OCI-LY7 (cell line): ENCODE results near the gene NEUROD2. TPM values are rescaled to one million over a fixed set of nuclear protein-coding genes. Genes with fewer than 3 reads are reported as not detected.

Experiments used
- BruUV-seq: library from RNA; stranded (reverse); fragments of 400-500 nt; replicated peaks from 2 replicates; lab custom pipeline; 2021; lab: Mats Ljungman, UMichigan
- CTCF ChIA-PET: fragments of 300-600 bp; sonication (Branson Sonifier 250); formaldehyde crosslinking; loops from one replicate; lab custom pipeline; 2022; ENCODE audit warnings: antibody characterized with exemption; ENCODE audit not compliant: unreplicated experiment; lab: Charles Lee
- POLR2A ChIA-PET: fragments of 300-600 bp; sonication (Branson Sonifier 250); formaldehyde crosslinking; loops from one replicate; lab custom pipeline; 2022; ENCODE audit warnings: antibody characterized with exemption; lab: Charles Lee
- DNase-seq: peaks from one replicate; pipeline ENCODE4 v3.0.0-alpha.2; 2015; ENCODE audit warnings: low spot score
- H2AFZ ChIP-seq: fragments of 200-600 bp; sonication (generic), shearing (Covaris generic); 2 replicates; pipeline ENCODE4 v1.6.1; 2014; ENCODE audit warnings: mild to moderate bottlenecking, antibody characterized with exemption, low read length, moderate library complexity
- H3K27ac ChIP-seq: fragments of 200-600 bp; sonication (generic); 2 replicates; pipeline ENCODE4 v1.5.1; 2014; ENCODE audit warnings: mixed run types, low read depth, mild to moderate bottlenecking, moderate library complexity, low read length, inconsistent platforms; ENCODE audit not compliant: poor library complexity, severe bottlenecking
- H3K36me3 ChIP-seq: fragments of 200-600 bp; sonication (generic); 2 replicates; pipeline ENCODE4 v1.6.1; 2014; ENCODE audit warnings: mild to moderate bottlenecking, antibody characterized with exemption, low read length, moderate library complexity, mixed read lengths; ENCODE audit not compliant: insufficient read depth
- H3K4me1 ChIP-seq: fragments of 200-600 bp; sonication (generic); 2 replicates; pipeline ENCODE4 v1.5.1; 2014; ENCODE audit warnings: mild to moderate bottlenecking, low read length; ENCODE audit not compliant: insufficient read depth, poor library complexity, severe bottlenecking
- H3K4me2 ChIP-seq: fragments of 200-600 bp; sonication (generic); 2 replicates; pipeline ENCODE4 v1.6.1; 2014; ENCODE audit warnings: mild to moderate bottlenecking, low read length
- H3K4me3 ChIP-seq: fragments of 200-600 bp; sonication (generic); 2 replicates; pipeline ENCODE4 v1.5.1; 2014; ENCODE audit warnings: mild to moderate bottlenecking, low read depth, low read length; ENCODE audit not compliant: poor library complexity, severe bottlenecking
- H3K79me2 ChIP-seq: fragments of 200-600 bp; sonication (generic); 2 replicates; pipeline ENCODE4 v1.6.1; 2016; ENCODE audit warnings: low read depth, mild to moderate bottlenecking, low read length, moderate library complexity, mixed read lengths; ENCODE audit not compliant: insufficient read depth
- H3K9me2 ChIP-seq: fragments of 200-600 bp; sonication (generic); 2 replicates; pipeline ENCODE4 v1.6.1; 2016; ENCODE audit warnings: mild to moderate bottlenecking, low read length, mixed read lengths; ENCODE audit not compliant: insufficient read depth
- H3K9me3 ChIP-seq: fragments of 200-600 bp; sonication (generic); 2 replicates; pipeline ENCODE4 v1.6.1; 2014; ENCODE audit warnings: mild to moderate bottlenecking, mixed run types, low read length, mixed read lengths
- H4K20me1 ChIP-seq: fragments of 200-600 bp; sonication (generic); 2 replicates; pipeline ENCODE4 v1.6.1; 2014; ENCODE audit warnings: mild to moderate bottlenecking, antibody characterized with exemption, low read length, moderate library complexity, mixed read lengths; ENCODE audit not compliant: insufficient read depth
- CTCF ChIP-seq: fragments of 200-600 bp; sonication (generic); conservative IDR thresholded peaks from 2 replicates; pipeline ENCODE4 v1.5.1; 2014; ENCODE audit warnings: mild to moderate bottlenecking, antibody characterized with exemption, low read length, moderate library complexity, mixed read lengths
- EZH2phosphoT487 ChIP-seq: fragments of 200-600 bp; sonication (generic); IDR thresholded peaks from 2 replicates; pipeline ENCODE4 v1.6.1; 2018; ENCODE audit warnings: low read depth, borderline replicate concordance, mild to moderate bottlenecking, mixed run types, antibody characterized with exemption, low read length, moderate library complexity, mixed read lengths
- intact Hi-C: fragments of 100-400 bp; cut with micrococcal nuclease; formaldehyde crosslinking; loops from one replicate; pipeline ENCODE4 v1.10.0; 2022; ENCODE audit not compliant: unreplicated experiment
- total RNA-seq, 2 experiments: library from RNA; depleted of rRNA in 1 of 2; stranded (reverse); fragments of >200 nt in 1 of 2; shearing (Covaris generic) in 1 of 2; gene quantifications; 2 replicates each; pipeline ENCODE4 v1.2.3, GENCODE V29; 2014 to 2022

The NEUROD2 gene
- total RNA-seq, 2 experiments from 2014 or later = not detected

GRCh38 chr17:39642291-39643074 lies 34.8 kb upstream of the NEUROD2 start:
- no peaks in the 10 kb centered on the region for H3K9me3 ChIP-seq
- no peak overlapping the region for H3K4me2 ChIP-seq
- intact Hi-C loops = no loop called here
- TF ChIP-seq CTCF (no peak), EZH2phosphoT487 (no peak)
- no peak overlapping the region for H3K27ac ChIP-seq
- no peak overlapping the region for H2AFZ ChIP-seq
- H3K9me2 ChIP-seq = no peaks in the 10 kb centered on the region
- H4K20me1 ChIP-seq = peaks cover 8% of the 10 kb centered on the region; the same call in 1 of the 2 replicates
- ChIA-PET CTCF (no interaction called here), POLR2A (no interaction called here)
- DNase-seq = no peak
- H3K4me3 ChIP-seq = no peak overlapping the region
- no TSS peak for BruUV-seq
- peaks cover 16% of the 10 kb centered on the region for H3K4me1 ChIP-seq
- H3K79me2 ChIP-seq = peaks cover 19% of the 10 kb centered on the region
- H3K36me3 ChIP-seq = peaks cover 5% of the 10 kb centered on the region; the same call in 1 of the 2 replicates

GRCh38 chr17:39641883-39642282 lies 34.2 kb upstream of the NEUROD2 start:
- POLR2A ChIA-PET = no interaction called here
- Histone ChIP-seq H3K36me3 (peaks cover 5% of the 10 kb centered on the region; the same call in 1 of the 2 replicates), H2AFZ (no peak overlapping the region), H3K27ac (no peak overlapping the region), H3K4me2 (no peak overlapping the region), H3K4me3 (no peak overlapping the region), H3K9me2 (no peaks in the 10 kb centered on the region), H4K20me1 (peaks cover 8% of the 10 kb centered on the region; the same call in 1 of the 2 replicates), H3K9me3 (no peaks in the 10 kb centered on the region), H3K4me1 (peaks cover 16% of the 10 kb centered on the region), H3K79me2 (peaks cover 20% of the 10 kb centered on the region)
- BruUV-seq = no TSS peak
- intact Hi-C loops = no loop called here
- TF ChIP-seq CTCF (no peak), EZH2phosphoT487 (no peak)
- CTCF ChIA-PET = no interaction called here
- no peak for DNase-seq

GRCh38 chr17:39641097-39641496 lies 33.4 kb upstream of the NEUROD2 start:
- peaks cover 20% of the 10 kb centered on the region for H3K79me2 ChIP-seq
- H3K36me3 ChIP-seq = peaks cover under 1% of the 10 kb centered on the region; the same call in 1 of the 2 replicates
- ChIA-PET CTCF (no interaction called here), POLR2A (no interaction called here)
- H3K9me2 ChIP-seq = no peaks in the 10 kb centered on the region
- H3K4me2 ChIP-seq = no peak overlapping the region
- BruUV-seq = no TSS peak
- H4K20me1 ChIP-seq = peaks cover 8% of the 10 kb centered on the region; the same call in 1 of the 2 replicates
- no peak overlapping the region for H2AFZ ChIP-seq
- no peak overlapping the region for H3K27ac ChIP-seq
- no peak for DNase-seq
- H3K4me1 ChIP-seq = peaks cover 21% of the 10 kb centered on the region
- no peaks in the 10 kb centered on the region for H3K9me3 ChIP-seq
- intact Hi-C loops = no loop called here
- TF ChIP-seq EZH2phosphoT487 = no peak
- TF ChIP-seq CTCF = no peak
- no peak overlapping the region for H3K4me3 ChIP-seq
